Measurements from ENCODE around the gene SUMO2.

Gene SUMO2

DNA sequence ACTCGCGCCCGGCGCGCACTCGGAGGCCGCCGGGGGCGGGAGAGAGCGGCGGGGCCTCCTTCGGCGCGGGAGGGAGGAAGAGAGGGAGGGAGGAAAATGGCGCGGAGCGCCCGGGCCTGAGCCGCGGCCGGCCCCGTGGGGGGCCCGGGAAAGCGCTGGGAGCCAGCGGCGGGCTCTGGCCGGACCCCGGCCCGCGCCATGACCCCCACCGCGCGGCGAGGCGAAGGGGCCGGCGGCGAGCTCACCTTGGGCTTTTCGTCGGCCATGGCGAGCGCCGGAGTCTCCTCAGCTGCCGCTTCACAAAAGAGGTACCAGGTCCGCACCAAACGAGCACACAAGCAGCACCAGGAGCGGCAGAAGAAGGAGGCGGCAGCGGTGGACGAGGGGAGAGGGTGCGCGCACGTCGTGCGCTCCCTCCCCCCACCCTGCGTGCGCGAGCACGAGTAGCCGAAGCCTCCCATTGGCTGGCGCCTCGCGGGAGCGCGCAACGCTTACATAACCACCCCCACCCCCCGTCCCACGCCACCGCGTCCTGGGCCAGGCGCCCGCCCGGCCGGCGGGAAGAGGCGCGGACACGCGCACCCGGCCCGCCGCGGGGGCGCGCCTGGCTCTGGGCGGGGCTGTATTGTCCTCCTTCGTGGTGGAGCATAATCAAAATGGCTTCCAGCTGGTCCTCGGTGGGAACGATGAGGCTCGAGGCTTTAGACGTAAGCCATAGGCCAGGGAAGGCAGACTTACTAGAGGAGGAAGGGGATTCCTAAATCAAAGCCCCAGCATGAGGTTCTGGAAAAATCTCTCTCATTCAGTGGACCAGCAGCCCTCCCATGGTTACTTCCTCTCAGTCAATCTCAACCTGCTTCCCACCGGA lies at the start of gene SUMO2:
SUMO2 (minus strand) TSS at position 391 of the 868 bp plus-strand sequence; CDS start at position 266, 125 bp downstream.
- ATAC-seq, result peak; percentile 83
- TF ChIP-seq, protein P1, sequence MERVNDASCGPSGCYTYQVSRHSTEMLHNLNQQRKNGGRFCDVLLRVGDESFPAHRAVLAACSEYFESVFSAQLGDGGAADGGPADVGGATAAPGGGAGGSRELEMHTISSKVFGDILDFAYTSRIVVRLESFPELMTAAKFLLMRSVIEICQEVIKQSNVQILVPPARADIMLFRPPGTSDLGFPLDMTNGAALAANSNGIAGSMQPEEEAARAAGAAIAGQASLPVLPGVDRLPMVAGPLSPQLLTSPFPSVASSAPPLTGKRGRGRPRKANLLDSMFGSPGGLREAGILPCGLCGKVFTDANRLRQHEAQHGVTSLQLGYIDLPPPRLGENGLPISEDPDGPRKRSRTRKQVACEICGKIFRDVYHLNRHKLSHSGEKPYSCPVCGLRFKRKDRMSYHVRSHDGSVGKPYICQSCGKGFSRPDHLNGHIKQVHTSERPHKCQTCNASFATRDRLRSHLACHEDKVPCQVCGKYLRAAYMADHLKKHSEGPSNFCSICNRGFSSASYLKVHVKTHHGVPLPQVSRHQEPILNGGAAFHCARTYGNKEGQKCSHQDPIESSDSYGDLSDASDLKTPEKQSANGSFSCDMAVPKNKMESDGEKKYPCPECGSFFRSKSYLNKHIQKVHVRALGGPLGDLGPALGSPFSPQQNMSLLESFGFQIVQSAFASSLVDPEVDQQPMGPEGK (CRISPR knock-in tag; IDR thresholded peaks at IDR 0.05; ENCODE audit: borderline replicate concordance), result no peak; the same call in 1 of the 2 replicates
- peak; percentile 85; the same call in 1 of the 2 replicates for TF ChIP-seq GLIS3 (CRISPR knock-in tag; IDR thresholded peaks at IDR 0.05)
- TF ChIP-seq BACH2 (CRISPR knock-in tag; IDR thresholded peaks at IDR 0.05; ENCODE audit: borderline replicate concordance), result peak; percentile 92
- peak; percentile 52; the same call in 1 of the 2 replicates for TF ChIP-seq ISL1 (CRISPR knock-in tag; IDR thresholded peaks at IDR 0.05)
- TF ChIP-seq, protein P2, sequence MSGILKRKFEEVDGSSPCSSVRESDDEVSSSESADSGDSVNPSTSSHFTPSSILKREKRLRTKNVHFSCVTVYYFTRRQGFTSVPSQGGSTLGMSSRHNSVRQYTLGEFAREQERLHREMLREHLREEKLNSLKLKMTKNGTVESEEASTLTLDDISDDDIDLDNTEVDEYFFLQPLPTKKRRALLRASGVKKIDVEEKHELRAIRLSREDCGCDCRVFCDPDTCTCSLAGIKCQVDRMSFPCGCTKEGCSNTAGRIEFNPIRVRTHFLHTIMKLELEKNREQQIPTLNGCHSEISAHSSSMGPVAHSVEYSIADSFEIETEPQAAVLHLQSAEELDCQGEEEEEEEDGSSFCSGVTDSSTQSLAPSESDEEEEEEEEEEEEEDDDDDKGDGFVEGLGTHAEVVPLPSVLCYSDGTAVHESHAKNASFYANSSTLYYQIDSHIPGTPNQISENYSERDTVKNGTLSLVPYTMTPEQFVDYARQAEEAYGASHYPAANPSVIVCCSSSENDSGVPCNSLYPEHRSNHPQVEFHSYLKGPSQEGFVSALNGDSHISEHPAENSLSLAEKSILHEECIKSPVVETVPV (CRISPR knock-in tag; IDR thresholded peaks at IDR 0.05), result no peak
- peak; percentile 92 for TF ChIP-seq ZFP3 (CRISPR knock-in tag; IDR thresholded peaks at IDR 0.05)
- TF ChIP-seq SNAI2 (CRISPR knock-in tag; IDR thresholded peaks at IDR 0.05), result peak; percentile 99
- TF ChIP-seq PPARA (CRISPR knock-in tag; IDR thresholded peaks at IDR 0.05; ENCODE audit: borderline replicate concordance), result peak; percentile 89; the same call in 1 of the 2 replicates
- TF ChIP-seq TCF4 (CRISPR knock-in tag; IDR thresholded peaks at IDR 0.05; ENCODE audit: borderline replicate concordance), result no peak
- TF ChIP-seq ZFP30 (CRISPR knock-in tag; IDR thresholded peaks at IDR 0.05), result peak; percentile 56; the same call in 1 of the 2 replicates
- TF ChIP-seq OSR1 (CRISPR knock-in tag; IDR thresholded peaks at IDR 0.05), result peak; percentile 96
- TF ChIP-seq, protein P3, sequence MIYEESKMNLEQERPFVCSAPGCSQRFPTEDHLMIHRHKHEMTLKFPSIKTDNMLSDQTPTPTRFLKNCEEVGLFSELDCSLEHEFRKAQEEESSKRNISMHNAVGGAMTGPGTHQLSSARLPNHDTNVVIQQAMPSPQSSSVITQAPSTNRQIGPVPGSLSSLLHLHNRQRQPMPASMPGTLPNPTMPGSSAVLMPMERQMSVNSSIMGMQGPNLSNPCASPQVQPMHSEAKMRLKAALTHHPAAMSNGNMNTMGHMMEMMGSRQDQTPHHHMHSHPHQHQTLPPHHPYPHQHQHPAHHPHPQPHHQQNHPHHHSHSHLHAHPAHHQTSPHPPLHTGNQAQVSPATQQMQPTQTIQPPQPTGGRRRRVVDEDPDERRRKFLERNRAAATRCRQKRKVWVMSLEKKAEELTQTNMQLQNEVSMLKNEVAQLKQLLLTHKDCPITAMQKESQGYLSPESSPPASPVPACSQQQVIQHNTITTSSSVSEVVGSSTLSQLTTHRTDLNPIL (CRISPR knock-in tag; IDR thresholded peaks at IDR 0.05; ENCODE audit: low read depth), result no peak
- TF ChIP-seq CSDC2 (CRISPR knock-in tag; IDR thresholded peaks at IDR 0.05), result peak; percentile 99
- no peak for TF ChIP-seq ESRRG (CRISPR knock-in tag; IDR thresholded peaks at IDR 0.05)
- TF ChIP-seq ZC3H10 (CRISPR knock-in tag; IDR thresholded peaks at IDR 0.05), result peak; percentile 94
- TF ChIP-seq TOX (CRISPR knock-in tag; IDR thresholded peaks at IDR 0.05; ENCODE audit: borderline replicate concordance), result no peak
- TF ChIP-seq, protein P4, sequence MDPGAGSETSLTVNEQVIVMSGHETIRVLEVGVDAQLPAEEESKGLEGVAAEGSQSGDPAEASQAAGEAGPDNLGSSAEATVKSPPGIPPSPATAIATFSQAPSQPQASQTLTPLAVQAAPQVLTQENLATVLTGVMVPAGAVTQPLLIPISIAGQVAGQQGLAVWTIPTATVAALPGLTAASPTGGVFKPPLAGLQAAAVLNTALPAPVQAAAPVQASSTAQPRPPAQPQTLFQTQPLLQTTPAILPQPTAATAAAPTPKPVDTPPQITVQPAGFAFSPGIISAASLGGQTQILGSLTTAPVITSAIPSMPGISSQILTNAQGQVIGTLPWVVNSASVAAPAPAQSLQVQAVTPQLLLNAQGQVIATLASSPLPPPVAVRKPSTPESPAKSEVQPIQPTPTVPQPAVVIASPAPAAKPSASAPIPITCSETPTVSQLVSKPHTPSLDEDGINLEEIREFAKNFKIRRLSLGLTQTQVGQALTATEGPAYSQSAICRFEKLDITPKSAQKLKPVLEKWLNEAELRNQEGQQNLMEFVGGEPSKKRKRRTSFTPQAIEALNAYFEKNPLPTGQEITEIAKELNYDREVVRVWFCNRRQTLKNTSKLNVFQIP (CRISPR knock-in tag; IDR thresholded peaks at IDR 0.05; ENCODE audit: borderline replicate concordance, low read depth), result no peak
- peak; percentile 52; the same call in 1 of the 2 replicates for TF ChIP-seq ZNF565 (CRISPR knock-in tag; conservative IDR thresholded peaks at IDR 0.05; ENCODE audit: low read depth)
- peak; percentile 66; the same call in 1 of the 2 replicates for TF ChIP-seq ZNF8 (CRISPR knock-in tag; IDR thresholded peaks at IDR 0.05)
- TF ChIP-seq ZNF70 (CRISPR knock-in tag; IDR thresholded peaks at IDR 0.05), result peak; percentile 78
- TF ChIP-seq RARB (CRISPR knock-in tag; IDR thresholded peaks at IDR 0.05), result no peak
- TF ChIP-seq, protein P5, sequence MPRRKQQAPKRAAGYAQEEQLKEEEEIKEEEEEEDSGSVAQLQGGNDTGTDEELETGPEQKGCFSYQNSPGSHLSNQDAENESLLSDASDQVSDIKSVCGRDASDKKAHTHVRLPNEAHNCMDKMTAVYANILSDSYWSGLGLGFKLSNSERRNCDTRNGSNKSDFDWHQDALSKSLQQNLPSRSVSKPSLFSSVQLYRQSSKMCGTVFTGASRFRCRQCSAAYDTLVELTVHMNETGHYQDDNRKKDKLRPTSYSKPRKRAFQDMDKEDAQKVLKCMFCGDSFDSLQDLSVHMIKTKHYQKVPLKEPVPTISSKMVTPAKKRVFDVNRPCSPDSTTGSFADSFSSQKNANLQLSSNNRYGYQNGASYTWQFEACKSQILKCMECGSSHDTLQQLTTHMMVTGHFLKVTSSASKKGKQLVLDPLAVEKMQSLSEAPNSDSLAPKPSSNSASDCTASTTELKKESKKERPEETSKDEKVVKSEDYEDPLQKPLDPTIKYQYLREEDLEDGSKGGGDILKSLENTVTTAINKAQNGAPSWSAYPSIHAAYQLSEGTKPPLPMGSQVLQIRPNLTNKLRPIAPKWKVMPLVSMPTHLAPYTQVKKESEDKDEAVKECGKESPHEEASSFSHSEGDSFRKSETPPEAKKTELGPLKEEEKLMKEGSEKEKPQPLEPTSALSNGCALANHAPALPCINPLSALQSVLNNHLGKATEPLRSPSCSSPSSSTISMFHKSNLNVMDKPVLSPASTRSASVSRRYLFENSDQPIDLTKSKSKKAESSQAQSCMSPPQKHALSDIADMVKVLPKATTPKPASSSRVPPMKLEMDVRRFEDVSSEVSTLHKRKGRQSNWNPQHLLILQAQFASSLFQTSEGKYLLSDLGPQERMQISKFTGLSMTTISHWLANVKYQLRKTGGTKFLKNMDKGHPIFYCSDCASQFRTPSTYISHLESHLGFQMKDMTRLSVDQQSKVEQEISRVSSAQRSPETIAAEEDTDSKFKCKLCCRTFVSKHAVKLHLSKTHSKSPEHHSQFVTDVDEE (CRISPR knock-in tag; IDR thresholded peaks at IDR 0.05), result peak; percentile 100
- peak; percentile 87; the same call in 1 of the 2 replicates for TF ChIP-seq ARNTL (CRISPR knock-in tag; IDR thresholded peaks at IDR 0.05; ENCODE audit: borderline replicate concordance, low read depth)

All from SK-N-SH treated with all-trans-retinoic acid at 6 μM for 48 hours (cell line).